ENCODE data around the gene PARD3. TPM values are rescaled to one million over a fixed set of nuclear protein-coding genes. Genes with fewer than 3 reads are reported as not detected.

The PARD3 gene
- total RNA-seq, 2 donors from 2014 or later = 31.6 to 41.6 TPM

- Histone ChIP-seq H3K4me3 (no peak overlapping the region), H3K36me3 (no peaks in the 10 kb centered on the region), H3K27ac (no peak overlapping the region), H3K4me1 (peaks cover 0 to 45% of the 10 kb centered on the region in 2 donors), H3K27me3 (no peaks in the 10 kb centered on the region), H3K9me3 (no peaks in the 10 kb centered on the region)
- no peak for DNase-seq (ENCODE audit: low spot score)
- TF ChIP-seq, protein P1, sequence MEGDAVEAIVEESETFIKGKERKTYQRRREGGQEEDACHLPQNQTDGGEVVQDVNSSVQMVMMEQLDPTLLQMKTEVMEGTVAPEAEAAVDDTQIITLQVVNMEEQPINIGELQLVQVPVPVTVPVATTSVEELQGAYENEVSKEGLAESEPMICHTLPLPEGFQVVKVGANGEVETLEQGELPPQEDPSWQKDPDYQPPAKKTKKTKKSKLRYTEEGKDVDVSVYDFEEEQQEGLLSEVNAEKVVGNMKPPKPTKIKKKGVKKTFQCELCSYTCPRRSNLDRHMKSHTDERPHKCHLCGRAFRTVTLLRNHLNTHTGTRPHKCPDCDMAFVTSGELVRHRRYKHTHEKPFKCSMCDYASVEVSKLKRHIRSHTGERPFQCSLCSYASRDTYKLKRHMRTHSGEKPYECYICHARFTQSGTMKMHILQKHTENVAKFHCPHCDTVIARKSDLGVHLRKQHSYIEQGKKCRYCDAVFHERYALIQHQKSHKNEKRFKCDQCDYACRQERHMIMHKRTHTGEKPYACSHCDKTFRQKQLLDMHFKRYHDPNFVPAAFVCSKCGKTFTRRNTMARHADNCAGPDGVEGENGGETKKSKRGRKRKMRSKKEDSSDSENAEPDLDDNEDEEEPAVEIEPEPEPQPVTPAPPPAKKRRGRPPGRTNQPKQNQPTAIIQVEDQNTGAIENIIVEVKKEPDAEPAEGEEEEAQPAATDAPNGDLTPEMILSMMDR (IDR thresholded peaks at IDR 0.05) = no peak
Measured at GRCh38 chr10:34766811-34767494, 48.1 kb downstream of the PARD3 start.

DNA sequence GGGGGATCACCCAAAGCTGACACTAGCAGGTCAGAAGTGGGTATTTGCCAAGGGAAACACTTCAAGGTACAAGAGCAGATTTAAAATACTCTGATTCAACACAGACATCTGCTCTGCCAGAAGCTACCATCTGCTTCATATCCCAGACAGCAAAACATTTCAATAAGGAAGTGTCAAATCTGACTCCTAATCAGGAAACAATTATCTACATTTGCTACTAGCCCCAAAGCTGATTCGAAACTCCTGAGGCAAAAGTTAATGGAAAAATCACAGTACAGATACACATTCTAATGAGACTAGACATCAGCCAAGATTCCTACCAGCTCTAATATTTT is 48.9 kb downstream of the PARD3 start:
- TF ChIP-seq, protein P1 (IDR thresholded peaks at IDR 0.05) = no peak
- H3K9me3 ChIP-seq = no peaks in the 10 kb centered on the region
- no peaks in the 10 kb centered on the region for H3K36me3 ChIP-seq
- no peak overlapping the region for H3K27ac ChIP-seq
- DNase-seq (ENCODE audit: low spot score) = no peak
- H3K4me1 ChIP-seq = peaks cover 0 to 48% of the 10 kb centered on the region in 2 donors
- no peak overlapping the region for H3K4me3 ChIP-seq
- no peaks in the 10 kb centered on the region for H3K27me3 ChIP-seq

GRCh38 chr10:34764472-34764946 is 50.6 kb downstream of the PARD3 start:
- H3K27me3 ChIP-seq = no peaks in the 10 kb centered on the region
- H3K27ac ChIP-seq = no peak overlapping the region
- no peak for DNase-seq (ENCODE audit: low spot score)
- H3K4me3 ChIP-seq = no peak overlapping the region
- H3K4me1 ChIP-seq = peaks cover 0 to 52% of the 10 kb centered on the region in 2 donors
- TF ChIP-seq, protein P1 (IDR thresholded peaks at IDR 0.05) = no peak
- H3K36me3 ChIP-seq = no peaks in the 10 kb centered on the region
- no peaks in the 10 kb centered on the region for H3K9me3 ChIP-seq

DNA sequence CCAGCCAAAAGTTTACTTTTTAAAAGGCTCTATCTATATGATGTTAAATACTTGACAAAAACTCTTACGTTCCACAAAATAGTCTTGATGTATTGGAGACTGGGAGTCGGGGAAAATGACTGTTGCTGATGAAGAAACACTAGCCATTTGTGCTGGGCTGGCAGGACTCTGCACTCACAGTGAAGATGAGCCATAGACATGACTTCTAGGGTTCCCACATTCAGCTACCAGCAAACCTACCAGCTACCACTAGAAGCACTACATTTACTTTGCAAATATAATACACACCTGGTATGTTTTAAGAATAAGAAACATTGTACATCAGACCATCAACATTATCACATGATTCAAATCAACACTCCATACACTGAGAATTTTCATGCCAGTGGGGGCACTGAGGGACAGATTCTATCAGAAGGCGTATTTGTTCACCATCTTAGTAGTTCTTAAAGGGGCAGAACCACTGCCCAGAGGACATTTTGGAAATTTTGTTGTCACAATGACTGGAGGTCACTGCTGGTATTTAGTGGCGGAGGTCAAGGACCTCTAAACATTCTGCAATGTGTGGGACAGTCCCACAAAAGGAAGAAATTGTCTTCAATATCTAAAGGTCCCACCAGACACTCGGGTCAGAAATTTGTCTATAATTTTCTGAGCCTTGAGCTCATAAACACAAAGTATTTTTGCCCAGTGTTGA is 52.3 kb downstream of the PARD3 start:
- TF ChIP-seq, protein P1 (IDR thresholded peaks at IDR 0.05) = no peak

GRCh38 chr10:34762156-34762555 is 52.9 kb downstream of the PARD3 start:
- H3K4me3 ChIP-seq = no peak overlapping the region
- TF ChIP-seq, protein P1 (IDR thresholded peaks at IDR 0.05) = no peak
- H3K27me3 ChIP-seq = no peaks in the 10 kb centered on the region
- H3K9me3 ChIP-seq = no peaks in the 10 kb centered on the region
- no peaks in the 10 kb centered on the region for H3K36me3 ChIP-seq
- no peak overlapping the region for H3K27ac ChIP-seq
- H3K4me1 ChIP-seq = peaks cover 0 to 47% of the 10 kb centered on the region in 2 donors
- no peak for DNase-seq (ENCODE audit: low spot score)

More for the DNA sequence above, 52.3 kb downstream of the PARD3 start:
- Histone ChIP-seq H3K4me3 (no peak overlapping the region), H3K27me3 (no peaks in the 10 kb centered on the region), H3K36me3 (no peaks in the 10 kb centered on the region), H3K27ac (no peak overlapping the region), H3K9me3 (no peaks in the 10 kb centered on the region), H3K4me1 (peaks cover 0 to 47% of the 10 kb centered on the region in 2 donors)
- no peak for DNase-seq (ENCODE audit: low spot score)
